Common myeloid progenitor, CD34-positive (primary cell): ENCODE results near the gene DNAI1.
A peak's percentile ranks its signal among the peaks of the same experiment; 100 is the strongest.

Experiments used
- CTCF ChIA-PET: fragments of 350-600 bp; sonication (Branson Sonifier 250); formaldehyde crosslinking; loops from one replicate; lab custom pipeline; 2021; ENCODE audit warnings: antibody characterized with exemption; lab: Charles Lee
- POLR2A ChIA-PET: fragments of 350-600 bp; sonication (Branson Sonifier 250); formaldehyde crosslinking; loops from one replicate; lab custom pipeline; 2021; ENCODE audit warnings: antibody characterized with exemption; lab: Charles Lee
- DNase-seq, 3 donors: peaks; one replicate each; pipeline versions ENCODE4 v3.0.0 to v3.0.0-alpha.2; 2013
- H3K27ac ChIP-seq, 2 experiments: 1 replicate in 1 of 2; 2 replicates in 1 of 2; pipeline ENCODE4 v1.7.0; 2013; ENCODE audit warnings: inconsistent platforms in 2 of 2, low read length in 2 of 2, mild to moderate bottlenecking in 2 of 2, low read depth in 1 of 2, moderate library complexity in 1 of 2; ENCODE audit not compliant: severe bottlenecking in 2 of 2, insufficient read depth in 1 of 2, poor library complexity in 1 of 2
- H3K27me3 ChIP-seq, 5 experiments: replicated peaks in 2 of 5; 1 replicate in 3 of 5; 2 replicates in 2 of 5; pipeline versions ENCODE4 v1.6.1 to v1.7.0; 2013; ENCODE audit warnings: low read length in 4 of 5, mild to moderate bottlenecking in 2 of 5, moderate library complexity in 2 of 5, inconsistent platforms in 1 of 5; ENCODE audit not compliant: insufficient read depth in 5 of 5, control insufficient read depth in 4 of 5
- H3K36me3 ChIP-seq, 4 experiments: 1 replicate in 2 of 4; 2 replicates in 2 of 4; pipeline versions ENCODE4 v1.6.1 to v1.7.0; 2013; ENCODE audit warnings: low read length in 3 of 4, control low read depth in 1 of 4, mild to moderate bottlenecking in 1 of 4; ENCODE audit not compliant: control insufficient read depth in 4 of 4, insufficient read depth in 4 of 4
- H3K4me1 ChIP-seq, 4 experiments: 1 replicate in 3 of 4; 2 replicates in 1 of 4; pipeline versions ENCODE4 v1.6.1 to v1.7.1; 2013; ENCODE audit warnings: low read length in 3 of 4, mild to moderate bottlenecking in 3 of 4, control low read depth in 1 of 4, inconsistent platforms in 1 of 4, moderate library complexity in 1 of 4; ENCODE audit not compliant: control insufficient read depth in 4 of 4, insufficient read depth in 4 of 4; ENCODE audit errors: control extremely low read depth in 1 of 4
- H3K4me3 ChIP-seq, 7 experiments: 1 replicate in 4 of 7; 2 replicates in 3 of 7; pipeline versions ENCODE4 v1.5.1 to v1.7.0; 2013; ENCODE audit warnings: mild to moderate bottlenecking in 7 of 7, low read length in 6 of 7, moderate library complexity in 6 of 7, inconsistent platforms in 2 of 7, low read depth in 2 of 7, control low read depth in 1 of 7; ENCODE audit not compliant: insufficient read depth in 4 of 7, control insufficient read depth in 1 of 7; ENCODE audit errors: extremely low read depth in 1 of 7
- H3K9me3 ChIP-seq, 5 experiments: 1 replicate in 4 of 5; 2 replicates in 1 of 5; pipeline versions ENCODE4 v1.6.1 to v1.7.1; 2013; ENCODE audit warnings: low read length in 4 of 5, mild to moderate bottlenecking in 2 of 5, inconsistent platforms in 1 of 5, low read depth in 1 of 5, moderate library complexity in 1 of 5; ENCODE audit not compliant: control insufficient read depth in 4 of 5, insufficient read depth in 2 of 5; ENCODE audit errors: control extremely low read depth in 1 of 5
- WGBS: methylation state at CpG from one replicate; pipeline ENCODE4 v1.1.5; 2013; ENCODE audit not compliant: insufficient coverage; 5-methylcytosine and 5-hydroxymethylcytosine counted together

Gene DNAI1

GRCh38 chr9:34493972-34494535 lies 35.4 kb downstream of the DNAI1 start:
- Histone ChIP-seq H3K27ac (no peak overlapping the region), H3K27me3 (peaks cover 0 to 11% (median 8%) of the 10 kb centered on the region in 5 experiments), H3K9me3 (no peaks in the 10 kb centered on the region), H3K36me3 (no peaks in the 10 kb centered on the region), H3K4me3 (no peak overlapping the region), H3K4me1 (no peaks in the 10 kb centered on the region)
- POLR2A ChIA-PET, result no interaction called here
- DNase-seq, result peak; percentile 34 to 76 (median 70)
- CTCF ChIA-PET, result interaction anchor here (1.3 to 1.6 kb wide), 2 partner anchors 50 to 83 kb away, joined by 3 to 4 read pairs; no protein-coding TSS in a partner anchor
- 37% methylated on average over 8 of the region's 8 CpGs for WGBS

GRCh38 chr9:34496149-34496712 lies 37.6 kb downstream of the DNAI1 start:
- no peaks in the 10 kb centered on the region for H3K36me3 ChIP-seq
- no peak for DNase-seq
- 75% methylated on average over 2 of the region's 6 CpGs for WGBS
- H3K4me3 ChIP-seq, result no peak overlapping the region
- ChIA-PET CTCF (interaction anchor here (0.6 to 2.8 kb wide), 14 partner anchors 11 to 164 kb away, joined by 3 to 11 read pairs (median 4); no protein-coding TSS in a partner anchor), POLR2A (no interaction called here)
- no peaks in the 10 kb centered on the region for H3K9me3 ChIP-seq
- no peak overlapping the region for H3K27ac ChIP-seq
- no peaks in the 10 kb centered on the region for H3K4me1 ChIP-seq
- H3K27me3 ChIP-seq, result peaks cover 0 to 7% (median 0%) of the 10 kb centered on the region in 5 experiments

- ChIA-PET POLR2A (no interaction called here), CTCF (interaction anchor here (1.1 to 2.8 kb wide), 5 partner anchors 9 to 68 kb away, joined by 3 to 9 read pairs (median 4); no protein-coding TSS in a partner anchor)
- no peak overlapping the region for H3K4me3 ChIP-seq
- H3K4me1 ChIP-seq, result no peaks in the 10 kb centered on the region
- H3K36me3 ChIP-seq, result no peaks in the 10 kb centered on the region
- no peak overlapping the region for H3K27ac ChIP-seq
- no peak for DNase-seq
- H3K9me3 ChIP-seq, result no peaks in the 10 kb centered on the region
- WGBS, result 100% methylated on average over 1 of the region's 3 CpGs
- peaks cover 0 to 9% (median 0%) of the 10 kb centered on the region in 5 experiments for H3K27me3 ChIP-seq
Measured at GRCh38 chr9:34498553-34498952, 39.9 kb downstream of the DNAI1 start.

- H3K9me3 ChIP-seq, result no peaks in the 10 kb centered on the region
- ChIA-PET POLR2A (no interaction called here), CTCF (interaction anchor here (1.1 to 5.0 kb wide), 7 partner anchors 10 to 95 kb away, joined by 3 to 23 read pairs (median 4); no protein-coding TSS in a partner anchor)
- H3K4me3 ChIP-seq, result no peak overlapping the region
- 94% methylated on average over 2 of the region's 2 CpGs for WGBS
- H3K36me3 ChIP-seq, result no peaks in the 10 kb centered on the region
- H3K27me3 ChIP-seq, result peaks cover 0 to 12% (median 0%) of the 10 kb centered on the region in 5 experiments
- DNase-seq, result no peak
- no peaks in the 10 kb centered on the region for H3K4me1 ChIP-seq
- H3K27ac ChIP-seq, result no peak overlapping the region
Measured at GRCh38 chr9:34499076-34499475, 40.5 kb downstream of the DNAI1 start.

- ChIA-PET POLR2A (no interaction called here), CTCF (interaction anchor here (0.6 to 5.0 kb wide), 23 partner anchors 8 to 168 kb away, joined by 3 to 60 read pairs (median 6); no protein-coding TSS in a partner anchor)
- Histone ChIP-seq H3K4me1 (no peaks in the 10 kb centered on the region), H3K4me3 (no peak overlapping the region), H3K27ac (no peak overlapping the region), H3K36me3 (no peaks in the 10 kb centered on the region), H3K9me3 (no peaks in the 10 kb centered on the region), H3K27me3 (peaks cover 0 to 12% (median 0%) of the 10 kb centered on the region in 5 experiments)
- WGBS, result 0% methylated on average over 1 of the region's 6 CpGs
- DNase-seq, result peak; percentile 42 to 71 (median 58)
Measured at GRCh38 chr9:34500623-34501267, 42.1 kb downstream of the DNAI1 start.

GRCh38 chr9:34501372-34501771 lies 42.8 kb downstream of the DNAI1 start:
- CTCF ChIA-PET, result interaction anchor here (0.6 to 5.0 kb wide), 24 partner anchors 9 to 674 kb away, joined by 3 to 60 read pairs (median 6); no protein-coding TSS in a partner anchor
- Histone ChIP-seq H3K4me3 (no peak overlapping the region), H3K27me3 (peaks cover 0 to 14% (median 0%) of the 10 kb centered on the region in 5 experiments), H3K36me3 (no peaks in the 10 kb centered on the region), H3K9me3 (no peaks in the 10 kb centered on the region), H3K27ac (no peak overlapping the region), H3K4me1 (no peaks in the 10 kb centered on the region)
- no peak for DNase-seq
- POLR2A ChIA-PET, result no interaction called here
- WGBS, result no CpG with 5 or more reads among the region's 2 CpGs
